Parathyroid adenoma (tissue), 2 donors: Measurements from ENCODE around the gene HJURP.

Source experiments
- H2AFZ ChIP-seq: fragments of 300-600 bp; sonication (generic); one replicate; pipeline ENCODE4 v1.7.0; 2017; ENCODE audit warnings: antibody characterized with exemption, mild to moderate bottlenecking
- H3K27ac ChIP-seq: fragments of 300-600 bp; sonication (generic); one replicate; pipeline ENCODE4 v1.7.0; 2017
- H3K27me3 ChIP-seq: fragments of 300-600 bp; sonication (generic); one replicate; pipeline ENCODE4 v1.7.0; 2017; ENCODE audit warnings: low read length; ENCODE audit not compliant: control insufficient read depth, insufficient read depth
- H3K36me3 ChIP-seq: fragments of 300-600 bp; sonication (generic); one replicate; pipeline ENCODE4 v1.7.0; 2017; ENCODE audit warnings: low read length; ENCODE audit not compliant: control insufficient read depth, insufficient read depth
- H3K4me1 ChIP-seq: fragments of 300-600 bp; sonication (generic); one replicate; pipeline ENCODE4 v1.7.0; 2017; ENCODE audit warnings: control low read depth
- H3K4me2 ChIP-seq: fragments of 300-600 bp; sonication (generic); one replicate; pipeline ENCODE4 v1.7.0; 2017; ENCODE audit warnings: low read length
- H3K4me3 ChIP-seq: fragments of 300-600 bp; sonication (generic); one replicate; pipeline ENCODE4 v1.7.0; 2017; ENCODE audit warnings: low read depth, low read length
- H3K79me2 ChIP-seq: fragments of 300-600 bp; sonication (generic); one replicate; pipeline ENCODE4 v1.7.0; 2017; ENCODE audit warnings: control low read depth
- H3K9ac ChIP-seq: fragments of 300-600 bp; sonication (generic); one replicate; pipeline ENCODE4 v1.7.0; 2017; ENCODE audit warnings: mild to moderate bottlenecking
- H3K9me3 ChIP-seq: fragments of 300-600 bp; sonication (generic); one replicate; pipeline ENCODE4 v1.7.0; 2017; ENCODE audit warnings: low read length; ENCODE audit not compliant: control insufficient read depth
- CTCF ChIP-seq: fragments of 300-600 bp; sonication (generic); IDR thresholded peaks from one replicate; pipeline ENCODE4 v1.7.0; 2017; ENCODE audit warnings: antibody characterized with exemption, mild to moderate bottlenecking
- donor health status: primary hyperparathyroidism.

HJURP gene

GRCh38 chr2:233821196-233821595, 33.1 kb downstream of the HJURP start:
- H3K27me3 ChIP-seq, result no peaks in the 10 kb centered on the region
- no peak for TF ChIP-seq CTCF
- no peak overlapping the region for H3K27ac ChIP-seq
- H3K9me3 ChIP-seq, result no peaks in the 10 kb centered on the region
- H3K9ac ChIP-seq, result no peak overlapping the region
- no peak overlapping the region for H2AFZ ChIP-seq
- no peaks in the 10 kb centered on the region for H3K36me3 ChIP-seq
- no peak overlapping the region for H3K4me3 ChIP-seq
- no peaks in the 10 kb centered on the region for H3K79me2 ChIP-seq
- H3K4me2 ChIP-seq, result no peak overlapping the region
- no peaks in the 10 kb centered on the region for H3K4me1 ChIP-seq

- Histone ChIP-seq H3K9me3 (no peaks in the 10 kb centered on the region), H3K4me3 (no peak overlapping the region), H3K27me3 (no peaks in the 10 kb centered on the region), H2AFZ (no peak overlapping the region), H3K79me2 (no peaks in the 10 kb centered on the region), H3K4me1 (no peaks in the 10 kb centered on the region), H3K4me2 (no peak overlapping the region), H3K36me3 (no peaks in the 10 kb centered on the region), H3K9ac (no peak overlapping the region), H3K27ac (no peak overlapping the region)
- TF ChIP-seq CTCF, result no peak
These were observed 33.6 kb downstream of the HJURP start for GRCh38 chr2:233820774-233821105.

GRCh38 chr2:233819884-233820773, 34.2 kb downstream of the HJURP start:
- Histone ChIP-seq H2AFZ (no peak overlapping the region), H3K4me2 (no peak overlapping the region), H3K36me3 (no peaks in the 10 kb centered on the region), H3K79me2 (no peaks in the 10 kb centered on the region), H3K9ac (no peak overlapping the region), H3K4me1 (no peaks in the 10 kb centered on the region), H3K27ac (no peak overlapping the region), H3K9me3 (no peaks in the 10 kb centered on the region), H3K27me3 (no peaks in the 10 kb centered on the region), H3K4me3 (no peak overlapping the region)
- no peak for TF ChIP-seq CTCF

- no peaks in the 10 kb centered on the region for H3K27me3 ChIP-seq
- TF ChIP-seq CTCF, result no peak
- H3K4me1 ChIP-seq, result no peaks in the 10 kb centered on the region
- H2AFZ ChIP-seq, result no peak overlapping the region
- no peak overlapping the region for H3K27ac ChIP-seq
- H3K9ac ChIP-seq, result no peak overlapping the region
- H3K4me2 ChIP-seq, result no peak overlapping the region
- no peaks in the 10 kb centered on the region for H3K36me3 ChIP-seq
- no peaks in the 10 kb centered on the region for H3K79me2 ChIP-seq
- H3K4me3 ChIP-seq, result no peak overlapping the region
- H3K9me3 ChIP-seq, result no peaks in the 10 kb centered on the region
These were observed 35.4 kb downstream of the HJURP start for GRCh38 chr2:233818639-233819621.
